GM12891 (cell line): ENCODE results near the gene ADM2. TPM values are rescaled to one million over a fixed set of nuclear protein-coding genes. Genes with fewer than 3 reads are reported as not detected.
"Not testable (repeated sequence)": the region's sequence is repeated elsewhere in the genome, so short reads cannot be mapped to it uniquely, and the experiment has no call there.

ENCODE experiments used
- DNase-seq: peaks from one replicate; pipeline ENCODE4 v3.0.0; 2011; ENCODE audit warnings: low spot score; ENCODE audit not compliant: insufficient read length
- FAIRE-seq: peaks from 2 replicates; lab custom pipeline; 2011; peaks lifted over from hg19 to GRCh38; lab: Jason Lieb, UNC
- PAX5 ChIP-seq: IDR thresholded peaks from 2 replicates; pipeline ENCODE4 v1.6.1; 2011; ENCODE audit warnings: low read length, moderate library complexity, mild to moderate bottlenecking; ENCODE audit not compliant: insufficient read depth, severe bottlenecking
- POLR2A ChIP-seq: IDR thresholded peaks from 2 replicates; pipeline ENCODE4 v1.6.1; 2011; ENCODE audit warnings: low read depth, low read length, control low read depth
- POLR2AphosphoS5 ChIP-seq: IDR thresholded peaks from 2 replicates; pipeline ENCODE4 v1.6.1; 2011; ENCODE audit warnings: low read depth, low read length, control low read depth
- POU2F2 ChIP-seq: IDR thresholded peaks from 2 replicates; pipeline ENCODE4 v1.6.1; 2011; ENCODE audit warnings: low read depth, mild to moderate bottlenecking, control low read depth, low read length, moderate library complexity
- SPI1 ChIP-seq: IDR thresholded peaks from 2 replicates; pipeline ENCODE4 v1.6.1; 2011; ENCODE audit warnings: low read depth, low read length, control low read depth
- TAF1 ChIP-seq: IDR thresholded peaks from 2 replicates; pipeline ENCODE4 v1.6.1; 2011; ENCODE audit warnings: low read depth, low read length, control low read depth
- polyA plus RNA-seq: library from polyadenylated mRNA; unstranded; fragments of >200 nt; gene quantifications from one replicate; pipeline ENCODE4 v1.2.1, GENCODE V29; 2012; ENCODE audit warnings: low read depth, missing spikeins, inconsistent platforms; ENCODE audit not compliant: missing spikeins

The ADM2 gene
- polyA plus RNA-seq = 0.36 TPM

- FAIRE-seq (peak; percentile 52), DNase-seq (no peak)
- no peak for TF ChIP-seq POLR2A
- no peak for TF ChIP-seq PAX5
- no peak for TF ChIP-seq POLR2AphosphoS5
- TF ChIP-seq POU2F2 = no peak
- TF ChIP-seq TAF1 = no peak
- no peak for TF ChIP-seq SPI1
Measured at GRCh38 chr22:50481440-50482106, at the start of gene ADM2. ADM2 (plus strand) TSS chr22:50481543; CDS start chr22:50481848, 305 bp downstream.

- FAIRE-seq = no peak
- DNase-seq = no peak
- TF ChIP-seq TAF1 = no peak
- no peak for TF ChIP-seq POLR2AphosphoS5
Measured at GRCh38 chr22:50432131-50432876, 49.0 kb upstream of the ADM2 start.

- DNase-seq, FAIRE-seq: not testable (repeated sequence)
Measured at GRCh38 chr22:50432877-50433510, 48.3 kb upstream of the ADM2 start.

GRCh38 chr22:50434849-50435248, 46.5 kb upstream of the ADM2 start:
- FAIRE-seq (no peak), DNase-seq (no peak)
- no peak for TF ChIP-seq TAF1
- TF ChIP-seq PAX5 = no peak
- TF ChIP-seq POLR2A = no peak
- TF ChIP-seq SPI1 = no peak
- no peak for TF ChIP-seq POU2F2

DNA sequence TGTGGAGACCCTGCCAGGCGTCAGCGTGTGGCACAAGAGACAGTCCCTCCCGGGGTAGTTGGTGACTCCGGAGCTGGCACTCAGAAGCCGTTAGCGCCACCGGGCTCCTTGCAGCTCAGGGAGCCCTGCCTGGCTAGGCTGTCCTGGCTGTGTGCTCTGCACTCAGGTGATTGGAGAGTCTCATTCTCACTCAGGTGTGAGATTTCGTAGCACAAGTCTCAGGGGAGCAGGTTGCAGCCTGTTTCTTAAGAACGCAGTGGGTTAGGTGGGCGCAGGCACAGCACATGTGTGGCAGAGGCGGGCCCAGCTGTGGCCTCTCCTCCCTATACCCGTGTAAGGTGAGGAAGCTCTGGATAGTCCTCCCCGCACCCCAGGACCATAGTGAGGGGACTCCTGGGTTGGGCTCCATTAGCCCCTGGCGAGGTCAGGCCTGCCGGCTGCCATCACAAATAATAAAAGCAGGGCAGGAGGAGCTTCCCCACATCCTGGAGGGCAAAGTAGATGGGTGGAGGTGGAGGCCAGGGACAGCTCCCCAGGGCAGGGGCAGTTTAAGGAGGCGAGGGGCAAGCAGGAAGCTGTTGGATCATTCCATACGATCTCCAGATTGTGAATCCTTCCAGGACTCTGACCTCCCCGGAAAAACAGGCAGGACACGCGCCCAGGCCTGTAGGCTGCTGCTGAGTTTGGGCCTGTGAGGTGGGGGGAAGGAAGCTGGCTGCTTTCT, 45.9 kb upstream of the ADM2 start:
- DNase-seq = no peak
- no peak for TF ChIP-seq POU2F2
- TF ChIP-seq PAX5 = no peak
- no peak for TF ChIP-seq POLR2AphosphoS5
- TF ChIP-seq TAF1 = no peak
- no peak for TF ChIP-seq POLR2A
- TF ChIP-seq SPI1 = no peak
- FAIRE-seq = no peak

DNA sequence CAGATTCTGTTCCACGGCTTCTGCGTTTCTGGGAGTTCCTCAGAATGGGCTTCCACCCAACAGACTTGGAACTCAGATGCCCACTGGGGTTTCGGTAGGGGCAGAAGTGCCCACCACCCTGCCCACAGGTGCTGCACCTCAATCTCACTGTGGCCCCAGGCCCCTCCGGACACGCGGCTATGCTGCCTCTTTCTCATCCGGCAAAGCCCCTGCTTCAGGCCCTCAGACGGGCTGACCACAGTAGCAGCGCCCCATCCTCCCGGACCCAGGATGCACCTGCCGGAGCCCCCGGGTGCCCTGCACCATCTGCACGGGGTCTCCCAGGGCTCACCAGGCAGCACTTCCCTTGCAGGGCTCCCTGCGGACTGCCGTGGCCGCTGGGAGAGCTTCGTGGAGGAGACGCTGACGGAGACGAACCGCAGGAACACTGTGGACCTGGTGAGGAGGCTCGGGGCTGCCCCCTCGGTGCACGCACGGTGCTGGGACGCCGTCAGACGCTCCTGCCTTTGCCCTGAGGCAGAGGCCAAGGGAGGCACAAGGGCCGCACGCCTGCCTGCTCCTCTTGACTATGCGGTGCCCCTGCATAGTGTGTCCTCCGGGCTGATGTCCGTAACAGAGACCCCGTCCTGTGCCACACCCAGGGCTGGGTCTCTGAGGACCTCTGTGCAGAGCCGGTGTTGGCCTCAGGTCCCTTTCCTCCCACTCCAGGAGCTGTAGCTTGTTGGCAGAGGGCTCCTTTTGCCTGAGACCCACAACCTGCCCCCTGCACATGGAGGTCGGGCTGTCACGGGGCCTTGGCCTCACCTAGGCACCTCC, 45.1 kb upstream of the ADM2 start:
- FAIRE-seq (no peak), DNase-seq (no peak)
- TF ChIP-seq POLR2A = no peak
- no peak for TF ChIP-seq TAF1
- no peak for TF ChIP-seq PAX5
- no peak for TF ChIP-seq SPI1
- no peak for TF ChIP-seq POU2F2
- TF ChIP-seq POLR2AphosphoS5 = no peak

DNA sequence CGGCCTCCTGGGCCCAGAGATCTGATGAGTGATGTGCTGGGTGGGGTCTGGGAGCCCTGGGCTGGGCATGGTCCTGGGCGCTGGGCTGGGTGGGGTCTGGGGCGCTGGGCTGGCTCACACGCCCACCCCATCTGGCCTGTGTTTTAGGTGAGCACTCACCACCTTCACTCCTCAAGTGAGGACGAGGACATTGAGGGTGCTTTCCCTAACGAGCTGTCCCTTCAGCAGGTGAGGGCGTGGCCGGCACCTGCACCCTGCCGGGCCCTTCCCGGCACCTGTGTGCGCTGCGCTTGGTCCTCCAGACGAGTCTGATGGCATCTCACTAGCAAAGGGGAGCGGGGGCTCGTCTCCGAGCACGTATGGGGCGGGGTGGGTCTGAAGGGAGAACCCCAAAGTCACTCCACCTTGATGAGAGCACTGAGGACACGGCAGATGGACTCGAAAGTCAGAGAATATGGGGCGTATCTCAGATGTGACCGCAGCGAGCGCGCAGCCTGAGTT, 44.5 kb upstream of the ADM2 start:
- DNase-seq = no peak
- no peak for FAIRE-seq
- TF ChIP-seq POU2F2 (no peak), TAF1 (no peak), SPI1 (no peak), POLR2A (no peak), POLR2AphosphoS5 (no peak), PAX5 (no peak)

DNA sequence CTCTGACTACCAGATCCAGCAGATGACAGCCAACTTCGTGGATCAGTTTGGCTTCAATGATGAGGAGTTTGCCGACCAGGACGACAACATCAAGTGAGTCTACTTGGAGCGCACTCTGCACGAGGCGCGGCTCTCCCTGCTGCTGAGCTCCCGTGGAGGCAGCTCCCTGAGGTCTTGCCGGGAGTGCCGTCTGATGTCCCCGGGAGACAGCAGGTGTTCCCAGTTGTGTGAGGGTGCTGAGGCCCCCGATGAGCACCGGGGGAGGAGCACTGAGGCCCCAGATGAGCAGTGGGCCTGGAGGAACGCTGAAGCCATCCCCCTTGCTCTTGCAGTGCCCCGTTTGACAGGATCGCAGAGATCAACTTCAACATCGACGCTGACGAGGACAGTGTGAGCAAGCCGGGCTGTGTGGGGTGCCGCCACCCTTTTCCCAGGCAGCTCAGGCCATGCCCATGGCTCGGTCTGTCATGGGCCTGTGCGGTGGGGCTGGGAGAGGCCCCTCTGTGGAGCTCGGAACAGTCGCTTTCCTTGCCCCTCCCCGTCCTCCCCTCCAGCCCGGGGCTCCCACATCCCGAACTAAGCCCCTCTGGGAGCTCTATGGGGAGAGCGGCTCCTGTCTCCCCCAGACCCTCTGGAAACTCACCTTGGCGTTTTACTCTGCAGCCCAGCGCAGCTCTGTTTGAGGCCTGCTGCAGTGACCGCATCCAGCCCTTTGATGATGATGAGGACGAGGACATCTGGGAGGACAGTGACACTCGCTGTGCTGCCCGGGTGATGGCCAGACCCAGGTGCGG, 43.6 kb upstream of the ADM2 start:
- FAIRE-seq = no peak
- TF ChIP-seq POLR2A (no peak), TAF1 (no peak)
- no peak for DNase-seq
